B cell (primary cell): ENCODE data around the gene IGSF22.

Experiments used
- EZH2 ChIP-seq: IDR thresholded peaks from 2 replicates; pipeline ENCODE4 v1.6.1; 2012; ENCODE audit warnings: borderline replicate concordance, low read depth, mild to moderate bottlenecking, moderate library complexity, low read length; ENCODE audit not compliant: insufficient read depth, poor library complexity, severe bottlenecking
- TF ChIP-seq, protein P1 (sequence below): fragments of 200-600 bp; IDR thresholded peaks from one replicate; pipeline ENCODE4 v1.8.0; 2022; ENCODE audit warnings: antibody characterized with exemption, mild to moderate bottlenecking

DNA sequence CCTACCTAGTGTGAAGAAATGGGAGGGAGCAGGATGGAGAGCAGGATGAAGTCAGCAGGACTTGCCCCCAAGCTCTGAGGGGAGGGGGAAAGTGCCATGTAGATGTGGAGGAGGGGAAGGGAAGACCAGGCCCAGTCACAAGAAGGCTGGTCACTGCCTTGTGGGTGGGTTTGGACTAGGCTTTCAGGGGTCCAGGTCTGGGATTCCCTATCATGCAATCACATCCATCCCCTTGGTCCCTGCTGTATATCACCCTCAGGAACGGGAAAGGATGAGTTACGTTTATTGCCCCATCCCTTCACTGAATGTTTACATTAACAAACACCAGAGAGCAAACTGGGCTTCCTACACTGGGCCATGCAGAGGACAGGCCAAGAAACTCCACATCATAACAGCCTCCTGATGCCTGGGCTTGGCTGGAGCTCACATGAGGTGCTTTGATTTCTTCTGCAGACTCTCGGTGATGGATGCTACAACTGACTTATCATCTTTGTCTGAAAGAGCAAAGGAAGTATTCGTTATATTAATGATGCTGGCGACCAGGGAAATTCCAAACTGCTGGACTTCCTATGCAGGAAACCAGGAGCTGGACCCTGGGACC lies 21.8 kb downstream of the IGSF22 start:
- TF ChIP-seq, protein P1, sequence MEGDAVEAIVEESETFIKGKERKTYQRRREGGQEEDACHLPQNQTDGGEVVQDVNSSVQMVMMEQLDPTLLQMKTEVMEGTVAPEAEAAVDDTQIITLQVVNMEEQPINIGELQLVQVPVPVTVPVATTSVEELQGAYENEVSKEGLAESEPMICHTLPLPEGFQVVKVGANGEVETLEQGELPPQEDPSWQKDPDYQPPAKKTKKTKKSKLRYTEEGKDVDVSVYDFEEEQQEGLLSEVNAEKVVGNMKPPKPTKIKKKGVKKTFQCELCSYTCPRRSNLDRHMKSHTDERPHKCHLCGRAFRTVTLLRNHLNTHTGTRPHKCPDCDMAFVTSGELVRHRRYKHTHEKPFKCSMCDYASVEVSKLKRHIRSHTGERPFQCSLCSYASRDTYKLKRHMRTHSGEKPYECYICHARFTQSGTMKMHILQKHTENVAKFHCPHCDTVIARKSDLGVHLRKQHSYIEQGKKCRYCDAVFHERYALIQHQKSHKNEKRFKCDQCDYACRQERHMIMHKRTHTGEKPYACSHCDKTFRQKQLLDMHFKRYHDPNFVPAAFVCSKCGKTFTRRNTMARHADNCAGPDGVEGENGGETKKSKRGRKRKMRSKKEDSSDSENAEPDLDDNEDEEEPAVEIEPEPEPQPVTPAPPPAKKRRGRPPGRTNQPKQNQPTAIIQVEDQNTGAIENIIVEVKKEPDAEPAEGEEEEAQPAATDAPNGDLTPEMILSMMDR = no peak
- no peak for TF ChIP-seq EZH2
